IPS-18a (cell line): ENCODE results near the gene TEAD1.

ENCODE experiments used
- H3K27ac ChIP-seq: one replicate; pipeline ENCODE4 v1.5.1; 2013; ENCODE audit warnings: low read length
- H3K27me3 ChIP-seq: one replicate; pipeline ENCODE4 v1.6.1; 2013; ENCODE audit warnings: mild to moderate bottlenecking, low read length; ENCODE audit not compliant: control insufficient read depth, insufficient read depth
- H3K36me3 ChIP-seq: one replicate; pipeline ENCODE4 v1.6.1; 2013; ENCODE audit warnings: low read depth, low read length; ENCODE audit not compliant: control insufficient read depth
- H3K4me1 ChIP-seq: one replicate; pipeline ENCODE4 v1.6.1; 2013; ENCODE audit warnings: low read depth, low read length; ENCODE audit not compliant: control insufficient read depth
- H3K4me3 ChIP-seq: one replicate; pipeline ENCODE4 v1.5.1; 2013; ENCODE audit warnings: low read length
- H3K9ac ChIP-seq: one replicate; pipeline ENCODE4 v1.6.1; 2013; ENCODE audit warnings: mild to moderate bottlenecking, low read length, moderate library complexity
- H3K9me3 ChIP-seq: one replicate; pipeline ENCODE4 v1.6.1; 2013; ENCODE audit warnings: low read depth, low read length; ENCODE audit not compliant: control insufficient read depth

TEAD1 gene

DNA sequence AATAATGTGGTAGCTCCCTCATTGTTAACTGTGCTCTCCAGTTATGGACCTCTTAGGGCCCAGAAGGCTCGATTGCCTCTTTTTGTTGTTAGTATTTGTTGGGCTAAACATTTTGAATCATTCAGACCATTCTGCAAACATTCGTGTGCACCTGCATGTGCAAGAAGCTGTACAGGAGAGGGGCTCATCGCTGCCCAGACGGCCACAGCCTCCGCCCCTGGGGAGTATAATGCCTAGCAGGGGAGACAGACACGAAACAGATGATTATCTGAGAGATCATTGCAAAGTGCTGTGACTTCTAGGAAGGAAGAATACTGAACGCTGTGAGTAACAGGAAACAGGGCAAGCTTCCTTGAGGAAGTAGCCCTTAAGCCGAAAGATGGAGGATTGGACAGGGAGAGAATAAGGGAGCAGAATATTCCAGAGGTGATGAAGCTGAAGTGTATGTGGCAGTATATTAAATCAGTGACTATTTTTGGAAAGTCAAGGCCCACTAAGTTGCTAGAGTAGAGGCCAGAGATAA, 211.6 kb downstream of the TEAD1 start:
- H3K36me3 ChIP-seq, result peaks cover 35% of the 10 kb centered on the region
- H3K9ac ChIP-seq, result no peak overlapping the region
- H3K27ac ChIP-seq, result no peak overlapping the region
- no peak overlapping the region for H3K4me3 ChIP-seq
- H3K4me1 ChIP-seq, result peaks cover 4% of the 10 kb centered on the region
- no peaks in the 10 kb centered on the region for H3K27me3 ChIP-seq
- no peaks in the 10 kb centered on the region for H3K9me3 ChIP-seq

DNA sequence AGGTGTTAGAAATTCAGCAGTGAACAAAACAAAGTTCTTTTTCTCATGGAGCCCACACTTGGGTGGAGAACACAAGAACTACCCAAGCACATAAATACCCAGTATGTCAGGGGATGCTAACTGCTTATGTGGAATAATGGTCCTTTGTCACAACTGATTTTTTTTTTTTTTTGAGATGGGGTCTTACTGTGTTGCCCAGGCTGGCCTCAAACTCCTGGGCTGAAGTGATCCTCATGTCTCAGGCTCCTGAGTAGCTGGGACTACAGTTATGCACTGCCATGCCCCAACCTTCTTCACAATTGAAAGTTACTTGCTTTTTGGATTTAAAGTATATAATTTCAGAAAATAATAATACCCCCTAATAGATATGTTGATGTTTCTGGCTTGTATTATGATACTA, 212.3 kb downstream of the TEAD1 start:
- H3K36me3 ChIP-seq, result peaks cover 32% of the 10 kb centered on the region
- H3K4me1 ChIP-seq, result peaks cover 4% of the 10 kb centered on the region
- no peak overlapping the region for H3K4me3 ChIP-seq
- H3K9me3 ChIP-seq, result no peaks in the 10 kb centered on the region
- no peak overlapping the region for H3K27ac ChIP-seq
- no peak overlapping the region for H3K9ac ChIP-seq
- H3K27me3 ChIP-seq, result no peaks in the 10 kb centered on the region

DNA sequence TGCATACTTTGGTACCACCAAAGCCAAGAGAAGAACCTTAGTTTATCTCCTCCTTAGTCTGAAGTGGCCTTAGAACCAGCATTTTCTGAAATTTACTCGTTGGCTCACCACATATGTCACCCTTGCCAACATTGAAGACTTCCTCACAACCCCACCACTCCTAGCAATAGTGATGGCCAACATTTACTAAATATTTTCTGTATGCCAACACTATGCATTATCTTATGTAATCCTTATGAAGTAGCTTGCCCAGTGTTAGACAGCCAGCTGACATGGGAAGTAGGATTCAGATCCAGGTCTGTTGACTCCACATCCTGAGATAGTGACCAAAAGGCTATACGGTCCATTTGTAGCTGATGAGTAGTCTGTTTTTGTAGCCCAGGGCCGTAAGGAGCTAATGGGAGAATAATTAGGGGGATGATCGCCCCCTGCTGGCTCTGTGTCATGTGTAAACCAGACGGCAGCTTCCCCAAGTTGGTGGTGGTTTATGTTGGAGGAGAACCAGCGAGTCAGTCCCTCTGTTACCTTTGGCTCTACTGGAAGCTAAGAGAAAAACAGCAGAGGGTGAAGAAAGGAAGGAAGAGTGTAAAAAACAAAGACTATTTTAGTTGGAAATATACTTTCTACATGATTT, 214.4 kb downstream of the TEAD1 start:
- Histone ChIP-seq H3K36me3 (peaks cover 14% of the 10 kb centered on the region), H3K9ac (no peak overlapping the region), H3K27me3 (no peaks in the 10 kb centered on the region), H3K27ac (no peak overlapping the region), H3K4me1 (peaks cover 8% of the 10 kb centered on the region), H3K9me3 (no peaks in the 10 kb centered on the region), H3K4me3 (no peak overlapping the region)

DNA sequence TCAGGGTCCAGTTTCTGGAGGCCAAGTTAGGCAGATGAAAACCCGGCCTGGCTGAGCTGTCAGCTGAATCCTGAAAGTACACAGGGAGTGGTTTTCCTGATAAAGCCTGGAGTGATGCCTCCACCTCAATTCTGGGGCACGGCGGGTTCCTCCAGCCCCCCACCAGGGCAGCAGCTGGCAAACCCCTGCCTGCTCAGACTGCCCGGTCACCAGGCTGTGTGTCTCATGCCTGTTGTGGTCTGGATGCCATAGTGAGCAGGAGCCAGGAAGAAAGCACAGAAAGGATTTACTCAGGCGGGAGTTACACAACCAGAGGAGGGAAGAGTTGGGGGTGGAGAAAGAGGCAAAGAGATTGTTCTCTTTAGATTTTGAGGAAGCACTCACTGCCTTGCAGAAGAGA, 215.0 kb downstream of the TEAD1 start:
- H3K4me3 ChIP-seq, result no peak overlapping the region

DNA sequence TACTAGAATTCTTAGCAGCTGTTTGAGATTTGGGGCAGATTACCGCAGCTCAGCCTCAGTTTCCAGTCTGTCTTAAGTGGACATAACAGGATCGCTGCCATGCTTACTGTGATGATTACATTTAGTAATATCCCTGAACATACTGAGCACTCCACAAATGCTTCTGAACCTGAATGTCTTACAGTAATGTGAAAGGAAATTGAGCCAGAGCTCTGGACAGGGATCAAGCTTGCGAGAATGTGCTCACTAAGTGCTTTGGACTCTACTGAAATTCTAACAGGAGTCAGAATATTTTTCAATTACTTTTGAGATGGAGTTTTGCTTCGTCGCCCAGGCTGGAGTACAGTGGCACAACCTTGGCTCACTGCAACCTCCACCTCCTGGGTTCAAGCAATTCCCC, 216.3 kb downstream of the TEAD1 start:
- no peak overlapping the region for H3K9ac ChIP-seq
- H3K9me3 ChIP-seq, result no peaks in the 10 kb centered on the region
- H3K27ac ChIP-seq, result no peak overlapping the region
- H3K4me3 ChIP-seq, result no peak overlapping the region
- no peaks in the 10 kb centered on the region for H3K27me3 ChIP-seq
- H3K4me1 ChIP-seq, result peaks cover 22% of the 10 kb centered on the region
- H3K36me3 ChIP-seq, result peaks cover 10% of the 10 kb centered on the region

More for the DNA sequence above, 215.0 kb downstream of the TEAD1 start:
- H3K9me3 ChIP-seq, result no peaks in the 10 kb centered on the region
- H3K36me3 ChIP-seq, result peaks cover 9% of the 10 kb centered on the region
- no peak overlapping the region for H3K9ac ChIP-seq
- peaks cover 12% of the 10 kb centered on the region for H3K4me1 ChIP-seq
- no peaks in the 10 kb centered on the region for H3K27me3 ChIP-seq
- no peak overlapping the region for H3K27ac ChIP-seq

DNA sequence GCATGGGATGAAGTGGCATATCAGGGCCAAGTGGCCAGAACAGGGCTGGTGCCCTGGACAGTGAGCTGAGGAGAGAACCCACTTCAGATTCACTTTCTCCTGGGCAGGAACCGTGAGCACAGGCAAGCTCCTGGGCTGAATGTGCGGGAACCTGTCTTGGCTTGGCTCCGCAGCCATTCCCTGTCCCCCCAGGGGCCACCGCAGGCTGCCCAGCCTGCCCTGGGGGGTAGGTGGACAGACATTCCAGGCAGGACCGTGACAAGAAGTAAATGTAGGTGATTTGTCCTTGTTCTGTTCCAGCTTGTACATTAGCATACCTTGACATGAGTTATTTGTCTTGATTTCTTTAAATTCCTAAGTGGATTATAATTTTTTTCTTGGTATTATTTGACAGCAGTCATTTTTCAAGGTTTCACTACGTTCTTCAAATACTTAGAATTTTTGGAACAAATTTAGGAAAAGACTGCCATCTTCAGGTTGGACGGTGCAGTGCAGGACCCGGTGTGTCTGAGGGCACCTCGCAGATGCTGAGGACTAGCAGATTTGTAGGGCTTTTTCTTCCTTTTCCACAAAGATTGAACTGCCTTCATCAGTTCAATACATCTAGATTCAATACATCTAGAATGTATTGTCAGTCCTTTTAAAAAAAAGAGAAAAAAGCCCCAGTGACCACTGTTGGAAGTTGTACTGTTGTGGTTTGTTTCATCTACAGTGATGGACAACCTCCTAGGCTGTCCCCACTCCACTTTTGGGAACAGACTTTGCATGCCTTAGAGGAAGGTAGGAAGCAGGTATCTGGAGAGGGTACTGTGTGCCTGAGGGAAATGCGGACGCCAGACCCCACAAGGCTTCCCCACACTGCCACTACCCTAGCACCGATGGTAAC, 219.8 kb downstream of the TEAD1 start:
- Histone ChIP-seq H3K27me3 (no peaks in the 10 kb centered on the region), H3K9ac (no peak overlapping the region), H3K4me3 (no peak overlapping the region), H3K4me1 (peaks cover 19% of the 10 kb centered on the region), H3K27ac (no peak overlapping the region), H3K9me3 (no peaks in the 10 kb centered on the region), H3K36me3 (peaks cover 7% of the 10 kb centered on the region)

DNA sequence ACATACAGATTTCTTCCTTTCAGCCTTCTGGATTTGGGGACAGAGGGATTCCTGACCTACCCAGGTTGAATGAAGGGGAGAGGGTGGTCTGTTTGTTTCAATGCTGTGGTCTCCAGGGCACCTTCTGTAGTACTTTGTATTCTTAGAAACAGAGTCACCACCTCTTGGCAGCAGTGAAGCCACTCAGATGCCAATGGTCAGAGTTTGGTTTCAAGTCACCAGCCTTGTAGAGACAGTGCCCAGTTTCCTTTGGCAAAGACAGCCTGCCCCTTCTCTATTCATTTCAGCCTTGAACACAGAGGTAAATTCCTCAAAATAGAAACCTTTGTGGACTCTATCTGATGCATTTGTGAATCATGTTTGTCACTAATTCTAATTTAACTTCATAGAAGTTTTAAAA, 223.2 kb downstream of the TEAD1 start:
- Histone ChIP-seq H3K4me1 (peaks cover 23% of the 10 kb centered on the region), H3K4me3 (no peak overlapping the region), H3K9me3 (no peaks in the 10 kb centered on the region), H3K27ac (no peak overlapping the region), H3K36me3 (peaks cover 17% of the 10 kb centered on the region), H3K9ac (no peak overlapping the region), H3K27me3 (no peaks in the 10 kb centered on the region)

DNA sequence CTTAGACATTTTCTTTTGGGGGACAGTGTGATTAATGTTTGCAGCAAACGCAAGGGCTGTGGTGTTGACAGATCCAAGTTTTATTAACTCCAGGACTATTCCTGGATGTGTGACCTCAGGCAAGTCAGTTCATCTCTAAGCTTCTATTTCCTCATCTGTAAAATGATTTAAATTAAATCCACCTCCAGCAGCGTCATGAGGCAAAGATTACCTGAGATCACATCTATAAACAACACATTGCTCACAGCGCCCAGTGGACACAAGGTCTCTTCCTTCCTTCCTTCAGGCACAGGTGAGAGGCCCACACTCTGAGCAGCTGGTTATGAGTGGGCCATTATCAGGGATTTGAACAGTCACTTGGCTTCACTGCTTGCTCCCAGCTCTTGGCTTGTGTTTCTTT, 223.6 kb downstream of the TEAD1 start:
- Histone ChIP-seq H3K4me1 (peaks cover 27% of the 10 kb centered on the region), H3K27ac (no peak overlapping the region), H3K27me3 (no peaks in the 10 kb centered on the region), H3K4me3 (no peak overlapping the region), H3K36me3 (peaks cover 17% of the 10 kb centered on the region), H3K9me3 (no peaks in the 10 kb centered on the region), H3K9ac (no peak overlapping the region)

DNA sequence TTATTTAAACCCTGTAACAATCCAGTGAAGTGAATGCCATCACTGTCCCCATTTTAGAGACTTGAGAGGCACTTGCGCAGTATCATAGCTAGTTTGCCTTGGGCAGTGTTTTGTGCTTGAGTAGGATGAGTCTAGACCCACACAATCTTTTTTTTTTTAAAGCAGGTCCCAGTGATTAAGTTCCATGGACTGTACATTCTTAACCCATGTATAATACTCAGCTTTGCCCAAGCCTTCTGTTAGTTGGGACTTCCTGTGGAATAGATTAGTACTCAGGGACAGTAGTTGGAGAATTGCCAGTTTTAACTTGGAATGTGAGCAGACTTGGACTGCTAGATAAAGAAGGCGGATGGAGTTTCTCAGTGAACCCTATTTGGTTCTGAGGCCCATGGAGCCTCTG, 226.3 kb downstream of the TEAD1 start:
- Histone ChIP-seq H3K4me1 (peaks cover 14% of the 10 kb centered on the region), H3K36me3 (peaks cover 18% of the 10 kb centered on the region)

DNA sequence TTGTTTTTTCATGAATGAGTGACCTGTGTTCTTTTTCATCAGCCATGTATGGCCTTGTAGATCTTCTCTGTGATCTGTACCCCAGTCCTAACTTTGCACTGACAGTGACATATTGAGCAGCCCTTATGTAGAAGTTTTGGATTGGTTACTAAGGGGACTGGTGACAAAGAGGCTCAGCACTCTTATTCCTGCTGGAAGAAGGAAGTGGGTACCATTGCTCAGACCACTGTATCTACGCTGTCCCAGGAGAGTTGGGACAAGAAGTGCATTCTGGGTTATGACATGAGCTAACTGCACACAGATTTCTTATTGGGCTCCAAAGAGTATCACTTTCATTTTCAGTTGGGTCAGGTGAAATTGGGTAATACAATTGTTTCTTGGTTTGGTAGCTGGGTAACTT, 227.1 kb downstream of the TEAD1 start:
- H3K36me3 ChIP-seq, result peaks cover 16% of the 10 kb centered on the region
- no peak overlapping the region for H3K9ac ChIP-seq
- H3K27ac ChIP-seq, result no peak overlapping the region

More for the DNA sequence above, 226.3 kb downstream of the TEAD1 start:
- Histone ChIP-seq H3K9ac (no peak overlapping the region), H3K27ac (no peak overlapping the region), H3K4me3 (no peak overlapping the region), H3K9me3 (no peaks in the 10 kb centered on the region), H3K27me3 (no peaks in the 10 kb centered on the region)

DNA sequence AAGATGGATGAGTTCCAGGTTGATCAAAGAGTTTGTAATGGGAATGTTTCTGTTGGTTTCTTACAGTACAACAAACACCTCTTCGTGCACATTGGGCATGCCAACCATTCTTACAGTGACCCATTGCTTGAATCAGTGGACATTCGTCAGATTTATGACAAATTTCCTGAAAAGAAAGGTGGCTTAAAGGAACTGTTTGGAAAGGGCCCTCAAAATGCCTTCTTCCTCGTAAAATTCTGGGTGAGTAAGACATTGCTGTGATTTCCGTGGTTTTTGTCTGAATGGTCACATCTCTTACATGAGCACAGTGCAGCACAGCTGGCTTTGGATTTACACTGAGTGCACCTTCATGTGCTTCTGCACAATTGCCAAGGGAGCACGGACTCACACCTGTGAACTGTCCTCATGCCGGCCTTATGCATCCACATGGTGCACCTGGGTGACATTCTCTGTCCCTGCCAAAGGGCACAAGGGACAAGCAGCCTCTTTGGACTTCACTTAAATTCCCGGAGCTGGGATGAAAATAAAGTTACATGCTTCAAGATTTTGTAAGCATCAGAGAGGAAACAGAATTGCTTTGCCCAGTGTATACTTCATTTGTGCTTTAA, 227.8 kb downstream of the TEAD1 start:
- H3K36me3 ChIP-seq, result peaks cover 14% of the 10 kb centered on the region
- H3K9me3 ChIP-seq, result no peaks in the 10 kb centered on the region
- no peak overlapping the region for H3K4me3 ChIP-seq
- peaks cover 14% of the 10 kb centered on the region for H3K4me1 ChIP-seq
- no peaks in the 10 kb centered on the region for H3K27me3 ChIP-seq
- H3K9ac ChIP-seq, result no peak overlapping the region
- no peak overlapping the region for H3K27ac ChIP-seq

More for the DNA sequence above, 227.1 kb downstream of the TEAD1 start:
- no peaks in the 10 kb centered on the region for H3K27me3 ChIP-seq
- no peak overlapping the region for H3K4me3 ChIP-seq
- H3K4me1 ChIP-seq, result peaks cover 14% of the 10 kb centered on the region
- H3K9me3 ChIP-seq, result no peaks in the 10 kb centered on the region
